Neural cell (in vitro differentiated cells): ENCODE measurements around the gene PBX2.

ENCODE experiments used
- EZH2 ChIP-seq: fragments of 200-600, 300-800 bp; shearing (Covaris generic), sonication (generic); IDR thresholded peaks from 2 replicates; pipeline ENCODE4 v1.6.1; 2014; ENCODE audit warnings: antibody characterized with exemption, low read length, borderline replicate concordance, mild to moderate bottlenecking; ENCODE audit not compliant: insufficient read depth, poor library complexity, severe bottlenecking
- MXI1 ChIP-seq: fragments of 450-650 bp; conservative IDR thresholded peaks from 2 replicates; pipeline ENCODE4 v1.6.1; 2014; ENCODE audit warnings: antibody characterized with exemption, mild to moderate bottlenecking; ENCODE audit not compliant: poor library complexity, severe bottlenecking
- RAD21 ChIP-seq: fragments of 450-650 bp; conservative IDR thresholded peaks from 2 replicates; pipeline ENCODE4 v1.6.1; 2014; ENCODE audit warnings: antibody characterized with exemption, mild to moderate bottlenecking, moderate library complexity
- SMC3 ChIP-seq: fragments of 450-650 bp; conservative IDR thresholded peaks from 2 replicates; pipeline ENCODE4 v1.6.1; 2014; ENCODE audit warnings: antibody characterized with exemption, mild to moderate bottlenecking, moderate library complexity; ENCODE audit not compliant: poor library complexity
- TAF1 ChIP-seq: IDR thresholded peaks from 2 replicates; pipeline ENCODE4 v1.6.1; 2012; ENCODE audit warnings: low read depth
- TF ChIP-seq, protein P1 (sequence below): fragments of 450-650 bp; IDR thresholded peaks from 2 replicates; pipeline ENCODE4 v1.5.1; 2014; ENCODE audit warnings: antibody characterized with exemption, mild to moderate bottlenecking, moderate library complexity; ENCODE audit not compliant: poor library complexity, severe bottlenecking

- TF ChIP-seq, protein P1, sequence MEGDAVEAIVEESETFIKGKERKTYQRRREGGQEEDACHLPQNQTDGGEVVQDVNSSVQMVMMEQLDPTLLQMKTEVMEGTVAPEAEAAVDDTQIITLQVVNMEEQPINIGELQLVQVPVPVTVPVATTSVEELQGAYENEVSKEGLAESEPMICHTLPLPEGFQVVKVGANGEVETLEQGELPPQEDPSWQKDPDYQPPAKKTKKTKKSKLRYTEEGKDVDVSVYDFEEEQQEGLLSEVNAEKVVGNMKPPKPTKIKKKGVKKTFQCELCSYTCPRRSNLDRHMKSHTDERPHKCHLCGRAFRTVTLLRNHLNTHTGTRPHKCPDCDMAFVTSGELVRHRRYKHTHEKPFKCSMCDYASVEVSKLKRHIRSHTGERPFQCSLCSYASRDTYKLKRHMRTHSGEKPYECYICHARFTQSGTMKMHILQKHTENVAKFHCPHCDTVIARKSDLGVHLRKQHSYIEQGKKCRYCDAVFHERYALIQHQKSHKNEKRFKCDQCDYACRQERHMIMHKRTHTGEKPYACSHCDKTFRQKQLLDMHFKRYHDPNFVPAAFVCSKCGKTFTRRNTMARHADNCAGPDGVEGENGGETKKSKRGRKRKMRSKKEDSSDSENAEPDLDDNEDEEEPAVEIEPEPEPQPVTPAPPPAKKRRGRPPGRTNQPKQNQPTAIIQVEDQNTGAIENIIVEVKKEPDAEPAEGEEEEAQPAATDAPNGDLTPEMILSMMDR = no peak
- TF ChIP-seq SMC3 (no peak), EZH2 (no peak), RAD21 (no peak), MXI1 (no peak), TAF1 (no peak)
These were observed 10.1 kb downstream of the PBX2 start for GRCh38 chr6:32179766-32180405.
